ACC112 (cell line): ENCODE measurements around the gene NRIP3.
"Not testable (repeated sequence)": the region's sequence is repeated elsewhere in the genome, so short reads cannot be mapped to it uniquely, and the experiment has no call there.

Source experiments
- H2AFZ ChIP-seq: fragments of 200-600 bp; sonication (generic); one replicate; pipeline ENCODE4 v1.6.0; 2017; ENCODE audit warnings: antibody characterized with exemption, low read length; ENCODE audit not compliant: unreplicated experiment
- H3K27ac ChIP-seq: fragments of 200-600 bp; sonication (generic); 2 replicates; pipeline ENCODE4 v1.5.1; 2014; ENCODE audit warnings: low read depth, mild to moderate bottlenecking, antibody characterized with exemption, low read length, moderate library complexity
- H3K27me3 ChIP-seq: fragments of 200-600 bp; sonication (generic); 2 replicates; pipeline ENCODE4 v1.6.1; 2014; ENCODE audit warnings: mild to moderate bottlenecking, antibody characterized with exemption, low read length, moderate library complexity, mixed read lengths; ENCODE audit not compliant: insufficient read depth
- H3K36me3 ChIP-seq: fragments of 200-600 bp; sonication (generic); 2 replicates; pipeline ENCODE4 v1.6.1; 2016; ENCODE audit warnings: mild to moderate bottlenecking, antibody characterized with exemption, low read length, moderate library complexity, mixed read lengths; ENCODE audit not compliant: insufficient read depth
- H3K4me1 ChIP-seq: fragments of 200-600 bp; sonication (generic); one replicate; pipeline ENCODE4 v1.6.1; 2016; ENCODE audit warnings: low read length, mixed read lengths; ENCODE audit not compliant: insufficient read depth, unreplicated experiment, control insufficient read depth
- H3K4me3 ChIP-seq: fragments of 200-600 bp; sonication (generic); 2 replicates; pipeline ENCODE4 v1.5.1; 2014; ENCODE audit warnings: mild to moderate bottlenecking, low read depth, low read length
- H3K79me2 ChIP-seq: fragments of 200-600 bp; sonication (generic); one replicate; pipeline ENCODE4 v1.6.0; 2016; ENCODE audit warnings: low read length; ENCODE audit not compliant: control insufficient read depth, unreplicated experiment, insufficient read depth

The NRIP3 gene

DNA sequence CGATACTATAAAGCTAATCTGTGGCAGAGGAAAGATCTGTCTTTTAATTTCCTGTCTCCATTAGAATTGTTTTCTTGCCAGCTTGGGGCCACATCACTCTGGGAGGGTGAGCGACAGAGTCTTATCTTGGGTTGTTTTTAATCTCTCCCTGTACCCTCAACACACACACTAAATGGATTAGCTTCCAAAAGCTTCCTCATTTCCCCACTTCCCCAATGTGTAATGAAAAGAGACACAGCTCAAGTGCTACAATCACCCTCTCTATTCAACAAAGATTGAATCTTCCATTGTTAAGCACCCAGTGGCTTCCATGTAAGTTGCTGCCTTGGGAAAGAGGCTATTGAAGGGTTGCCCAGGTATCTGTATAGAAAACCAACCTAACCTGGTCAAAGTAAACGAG lies 54.9 kb downstream of the NRIP3 start:
- H3K79me2 ChIP-seq: no peaks in the 10 kb centered on the region
- no peaks in the 10 kb centered on the region for H3K4me1 ChIP-seq
- no peak overlapping the region for H3K27ac ChIP-seq
- peaks cover 18% of the 10 kb centered on the region for H3K36me3 ChIP-seq
- H3K27me3 ChIP-seq: no peaks in the 10 kb centered on the region
- no peak overlapping the region for H3K4me3 ChIP-seq
- H2AFZ ChIP-seq: no peak overlapping the region

DNA sequence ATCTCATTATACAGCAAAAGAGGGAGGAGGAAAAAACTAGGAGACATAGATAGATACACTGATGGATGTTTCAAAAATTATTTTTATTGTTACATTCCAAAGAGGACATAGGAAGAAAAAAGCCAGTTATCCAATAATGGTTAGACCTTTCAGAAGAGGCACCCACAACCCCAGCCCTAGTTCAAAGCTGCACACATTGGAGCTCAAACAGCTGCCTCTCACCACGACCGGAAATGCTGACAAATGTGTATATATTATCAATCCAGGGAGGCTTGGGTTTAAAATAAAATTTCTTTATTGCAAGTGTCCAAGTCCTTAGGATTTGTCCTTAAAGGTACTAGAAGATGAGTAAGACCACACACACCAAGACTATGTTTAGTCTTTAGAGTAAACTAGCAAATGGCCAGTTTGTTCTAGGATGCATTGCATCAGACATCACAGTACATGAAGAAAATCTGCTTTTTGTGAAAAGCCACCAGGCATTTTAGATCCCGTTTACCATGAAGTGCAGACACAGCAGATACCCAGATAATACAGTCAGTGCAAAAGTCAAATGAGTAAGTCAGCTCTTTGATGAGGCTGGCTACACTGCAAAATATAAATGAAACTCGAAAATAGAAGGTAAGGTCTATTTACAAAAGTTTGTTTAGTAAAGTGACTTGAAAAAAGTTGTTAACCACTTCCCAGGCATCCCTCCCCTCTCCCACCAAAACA lies 56.4 kb downstream of the NRIP3 start:
- Histone ChIP-seq H3K27ac (no peak overlapping the region), H3K36me3 (peaks cover 18% of the 10 kb centered on the region), H3K79me2 (no peaks in the 10 kb centered on the region), H3K4me3 (no peak overlapping the region), H2AFZ (no peak overlapping the region), H3K27me3 (no peaks in the 10 kb centered on the region), H3K4me1 (no peaks in the 10 kb centered on the region)

- Histone ChIP-seq H3K27me3 (no peaks in the 10 kb centered on the region), H2AFZ (no peak within 1 kb of the TSS), H3K36me3 (peaks cover 4% of the 10 kb centered on the region; the same call in 1 of the 2 replicates), H3K4me3 (no peak within 1 kb of the TSS), H3K4me1 (no peaks in the 10 kb centered on the region), H3K79me2 (no peaks in the 10 kb centered on the region), H3K27ac (no peak within 1 kb of the TSS)
Observed at GRCh38 chr11:8942518-8943066, 61.2 kb downstream of the NRIP3 start, which contains the start of gene ASCL3. TSS of gene ASCL3 (minus strand) at chr11:8943016. CDS start at chr11:8938161, 4,855 bp downstream.

- no peak overlapping the region for H2AFZ ChIP-seq
- H3K4me1 ChIP-seq: no peaks in the 10 kb centered on the region
- H3K27me3 ChIP-seq: no peaks in the 10 kb centered on the region
- H3K27ac ChIP-seq: no peak overlapping the region
- no peak overlapping the region for H3K4me3 ChIP-seq
- no peaks in the 10 kb centered on the region for H3K36me3 ChIP-seq
- H3K79me2 ChIP-seq: no peaks in the 10 kb centered on the region
Observed at GRCh38 chr11:8941341-8942103, 62.3 kb downstream of the NRIP3 start.

DNA sequence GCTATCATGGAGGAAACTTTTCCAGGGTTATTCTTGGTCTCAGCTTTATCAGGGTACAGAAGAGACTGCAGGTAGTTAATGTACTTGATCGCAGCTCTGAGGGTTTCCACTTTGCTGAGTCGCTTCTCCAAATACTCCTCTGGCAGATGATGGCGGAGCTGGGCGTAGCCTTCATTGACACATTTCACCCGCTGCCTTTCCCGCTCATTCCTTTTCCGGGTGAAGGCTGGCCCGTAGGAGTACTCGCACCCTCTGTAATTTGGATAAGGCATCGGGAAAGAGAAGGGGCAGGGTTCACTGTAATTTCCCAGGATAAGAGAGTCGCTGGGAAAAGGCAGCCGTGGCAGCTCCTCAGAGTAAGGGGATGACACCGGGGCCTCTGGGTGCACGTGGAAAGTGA lies 66.1 kb downstream of the NRIP3 start:
- no peak overlapping the region for H3K27ac ChIP-seq
- H3K79me2 ChIP-seq: no peaks in the 10 kb centered on the region
- H3K4me1 ChIP-seq: peaks cover 10% of the 10 kb centered on the region
- H2AFZ ChIP-seq: no peak overlapping the region
- no peaks in the 10 kb centered on the region for H3K27me3 ChIP-seq
- no peak overlapping the region for H3K4me3 ChIP-seq
- H3K36me3 ChIP-seq: no peaks in the 10 kb centered on the region

GRCh38 chr11:8937159-8937558 lies 66.6 kb downstream of the NRIP3 start:
- no peaks in the 10 kb centered on the region for H3K79me2 ChIP-seq
- no peaks in the 10 kb centered on the region for H3K36me3 ChIP-seq
- peaks cover 10% of the 10 kb centered on the region for H3K4me1 ChIP-seq
- H2AFZ ChIP-seq: no peak overlapping the region
- no peak overlapping the region for H3K4me3 ChIP-seq
- no peaks in the 10 kb centered on the region for H3K27me3 ChIP-seq
- no peak overlapping the region for H3K27ac ChIP-seq

- H3K4me3 ChIP-seq, H3K27me3 ChIP-seq, H3K36me3 ChIP-seq, H2AFZ ChIP-seq, H3K79me2 ChIP-seq, H3K27ac ChIP-seq, H3K4me1 ChIP-seq: not testable (repeated sequence)
Observed at GRCh38 chr11:8935789-8936188, 68.0 kb downstream of the NRIP3 start.

GRCh38 chr11:8934742-8935488 lies 68.9 kb downstream of the NRIP3 start:
- Histone ChIP-seq H3K4me1 (peaks cover 10% of the 10 kb centered on the region), H3K36me3 (no peaks in the 10 kb centered on the region), H3K79me2 (no peaks in the 10 kb centered on the region), H2AFZ (no peak overlapping the region), H3K4me3 (no peak overlapping the region), H3K27ac (no peak overlapping the region), H3K27me3 (no peaks in the 10 kb centered on the region)

DNA sequence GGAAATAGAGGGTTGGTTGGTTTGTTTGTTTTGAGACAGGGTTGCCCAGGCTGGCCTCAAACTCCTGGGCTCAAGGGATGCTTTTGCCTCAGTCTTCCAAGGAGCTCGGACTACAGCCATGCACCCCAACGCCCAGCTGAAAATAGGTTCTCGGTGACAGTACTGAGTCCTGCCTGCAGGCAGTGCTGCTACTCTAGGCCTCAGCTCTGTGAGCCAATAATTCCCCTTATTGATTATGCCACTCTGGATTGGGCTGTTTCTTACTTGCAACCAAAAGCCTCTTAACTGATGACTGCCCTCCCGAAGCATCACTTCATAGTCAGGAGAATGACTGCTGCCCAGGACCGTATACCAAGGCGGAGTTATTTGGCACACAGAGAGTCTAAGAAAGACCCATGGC lies 69.9 kb downstream of the NRIP3 start:
- Histone ChIP-seq H3K79me2 (no peaks in the 10 kb centered on the region), H3K4me1 (peaks cover 10% of the 10 kb centered on the region), H3K27ac (no peak overlapping the region), H2AFZ (no peak overlapping the region), H3K4me3 (no peak overlapping the region), H3K27me3 (no peaks in the 10 kb centered on the region), H3K36me3 (no peaks in the 10 kb centered on the region)

DNA sequence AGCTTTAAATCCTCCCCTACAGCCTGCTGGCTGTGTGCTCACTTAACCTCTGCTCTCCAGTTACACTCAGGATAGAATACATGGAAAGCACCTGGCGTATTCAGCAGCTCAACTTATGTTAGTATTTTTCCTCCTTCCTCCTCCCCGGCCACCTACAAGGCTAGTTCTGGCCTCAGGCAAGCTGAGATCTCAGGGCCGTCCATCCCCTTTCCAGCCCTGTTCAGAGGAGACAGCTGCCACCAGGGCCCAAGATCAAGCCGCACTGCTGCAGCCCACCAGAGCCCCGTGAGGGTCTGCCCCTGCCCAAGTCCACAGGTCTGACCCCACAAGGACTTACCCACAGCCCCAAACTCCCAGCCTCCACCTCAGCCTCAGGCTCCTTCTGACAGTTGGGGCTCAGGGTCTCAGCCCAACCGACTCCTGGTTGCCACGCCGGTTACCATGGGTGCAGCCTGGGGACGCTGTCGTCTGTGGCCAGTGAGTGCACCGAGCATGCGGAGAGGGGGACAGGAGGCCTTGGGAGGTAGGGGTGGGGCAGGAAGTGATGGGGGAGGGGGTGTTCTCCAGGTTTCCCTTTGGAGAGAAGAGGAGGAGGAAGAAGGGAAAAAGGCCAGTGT lies 71.1 kb downstream of the NRIP3 start, which contains the start of gene C11orf16:
Gene C11orf16 (minus strand): TSS at position 384 of the 617 bp plus-strand sequence. CDS start 639 bp downstream, outside the sequence.
- H3K36me3 ChIP-seq: no peaks in the 10 kb centered on the region
- H2AFZ ChIP-seq: no peak within 1 kb of the TSS
- H3K27ac ChIP-seq: no peak within 1 kb of the TSS
- no peak within 1 kb of the TSS for H3K4me3 ChIP-seq
- H3K27me3 ChIP-seq: no peaks in the 10 kb centered on the region
- no peaks in the 10 kb centered on the region for H3K79me2 ChIP-seq
- H3K4me1 ChIP-seq: peaks cover 10% of the 10 kb centered on the region
